HL-60 (cell line): ENCODE data around the gene THEM5.

ENCODE experiments used
- CTCF ChIP-seq: IDR thresholded peaks from one replicate; pipeline ENCODE4 v1.5.1; 2011; ENCODE audit warnings: low read length, control low read depth, inconsistent platforms; ENCODE audit not compliant: insufficient read depth
- GABPA ChIP-seq: IDR thresholded peaks from 2 replicates; pipeline ENCODE4 v1.6.1; 2012; ENCODE audit warnings: low read depth
- POLR2AphosphoS5 ChIP-seq: IDR thresholded peaks from 2 replicates; pipeline ENCODE4 v1.6.1; 2012; ENCODE audit warnings: low read depth
- REST ChIP-seq: IDR thresholded peaks from 2 replicates; pipeline ENCODE4 v1.6.1; 2012; ENCODE audit warnings: low read depth; ENCODE audit not compliant: insufficient replicate concordance
- SPI1 ChIP-seq: IDR thresholded peaks from 2 replicates; pipeline ENCODE4 v1.6.1; 2012; ENCODE audit warnings: low read depth, mild to moderate bottlenecking, borderline replicate concordance

GRCh38 chr1:151815716-151816327 is 37.7 kb downstream of the THEM5 start:
- no peak for TF ChIP-seq CTCF
- TF ChIP-seq REST = no peak
- no peak for TF ChIP-seq SPI1
- TF ChIP-seq POLR2AphosphoS5 = no peak
- no peak for TF ChIP-seq GABPA
